ENCODE data around the gene EFNA5. TPM values are rescaled to one million over a fixed set of nuclear protein-coding genes. Genes with fewer than 3 reads are reported as not detected.

Gene EFNA5
- total and polyA plus RNA-seq, 10 of the 15 experiments (the other 5 are each of a cell fraction or from before 2014, with no cell fraction given) = 0.19 to 12.6 (median 3.9) TPM

DNA sequence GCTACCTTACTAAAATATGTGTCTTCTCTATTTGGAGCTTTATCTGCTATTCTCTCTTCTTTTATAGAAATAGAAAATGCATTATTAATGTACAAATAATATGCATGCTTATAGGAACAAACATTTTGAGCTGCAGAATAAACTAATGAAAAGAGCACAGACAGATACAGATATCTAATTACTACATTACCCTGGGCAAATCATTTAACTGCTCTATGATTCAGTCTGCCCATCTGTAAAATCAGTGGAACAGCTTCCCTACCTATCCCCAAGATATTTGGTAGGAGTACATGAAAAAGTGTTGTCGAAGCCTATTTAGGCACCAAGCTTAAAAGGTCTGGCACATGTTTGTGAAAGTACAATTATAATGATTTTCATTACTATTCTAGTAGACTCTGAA, 166.3 kb downstream of the EFNA5 start:
- Histone ChIP-seq H3K9ac (ENCODE audit: control insufficient read depth, insufficient read depth, low read length) (no peak overlapping the region), H3K79me2 (ENCODE audit: control insufficient read depth, insufficient read depth, low read length) (peaks cover 2% of the 10 kb centered on the region; the same call in 1 of the 2 replicates), H3K9me3 (replicated peaks; ENCODE audit: control insufficient read depth, insufficient read depth, low read length) (no peaks in the 10 kb centered on the region; the same call in 2 of the 3 replicates), H3K27me3 (replicated peaks in 1 of 2; ENCODE audit: control insufficient read depth in 2 of 2, insufficient read depth in 2 of 2, low read length in 1 of 2) (no peaks in the 10 kb centered on the region), H3K4me3 (no peak overlapping the region), H2AFZ (ENCODE audit: control insufficient read depth, low read depth, low read length) (no peak overlapping the region), H3K4me2 (ENCODE audit: control insufficient read depth, insufficient read depth) (no peak overlapping the region), H4K20me1 (ENCODE audit: control insufficient read depth, insufficient read depth) (no peaks in the 10 kb centered on the region), H3K4me1 (ENCODE audit: control insufficient read depth, insufficient read depth, low read length) (no peaks in the 10 kb centered on the region), H3K27ac (ENCODE audit: control insufficient read depth, insufficient read depth) (no peak overlapping the region), H3K36me3 (ENCODE audit: control insufficient read depth in 2 of 2, insufficient read depth in 2 of 2, low read length in 1 of 2) (no peaks in the 10 kb centered on the region; a peak in 1 of 4 replicates)
- CTCF ChIA-PET = interaction anchor here (0.7 to 1.8 kb wide), 7 partner anchors 9 to 167 kb away, joined by 3 to 8 read pairs (median 5); no protein-coding TSS in a partner anchor
- POLR2A ChIA-PET = interaction anchor here (1.1 kb wide), 1 partner anchor 20 kb away, joined by 3 read pairs; no protein-coding TSS in a partner anchor
- 38% methylated on average over 1 of the region's 1 CpG for WGBS (ENCODE audit: insufficient coverage, insufficient replicate concordance, low lambda C conversion rate, missing lambda C conversion rate)
- intact Hi-C loops (cut with micrococcal nuclease; ENCODE audit: unreplicated experiment) = no loop called here
- in situ Hi-C loops (cut with MboI) = no loop called here
- SMC1A ChIA-PET (ENCODE audit: uncharacterized antibody, unreplicated experiment) = interaction anchor here (0.7 to 2.9 kb wide), 17 partner anchors 9 to 68 kb away, joined by 3 to 21 read pairs (median 4); no protein-coding TSS in a partner anchor
- RAD21 ChIA-PET (ENCODE audit: unreplicated experiment) = interaction anchor here (0.8 to 1.4 kb wide), 3 partner anchors 11 to 140 kb away, joined by 3 to 4 read pairs (median 3); no protein-coding TSS in a partner anchor
- no peak for ATAC-seq
- DNase-seq (ENCODE audit: low read depth, low spot score) = no peak
- no TSS peak for BruUV-seq (replicated peaks)
- no peak for FAIRE-seq
- TF ChIP-seq TCF3 (IDR thresholded peaks at IDR 0.05; ENCODE audit: borderline replicate concordance, insufficient read depth, low read depth, low read length) = no peak
- TF ChIP-seq NR2C1 (IDR thresholded peaks at IDR 0.05) = no peak
- TF ChIP-seq NR2C2 (IDR thresholded peaks at IDR 0.05; ENCODE audit: borderline replicate concordance, control insufficient read depth, insufficient read length, low read depth) = no peak
- TF ChIP-seq BRCA1 (IDR thresholded peaks at IDR 0.05; ENCODE audit: low read depth, low read length) = no peak
- TF ChIP-seq SP1 (IDR thresholded peaks at IDR 0.05; ENCODE audit: low read depth, low read length) = no peak
- no peak for TF ChIP-seq MYC (IDR thresholded peaks at IDR 0.05; ENCODE audit: insufficient read depth, insufficient read length, insufficient replicate concordance, low read length, severe bottlenecking)
- no peak for TF ChIP-seq BCL11A (IDR thresholded peaks at IDR 0.05; ENCODE audit: low read depth, low read length)
- TF ChIP-seq CHD2 (IDR thresholded peaks at IDR 0.05; ENCODE audit: borderline replicate concordance, low read depth, low read length) = no peak
- no peak for TF ChIP-seq FOXM1 (IDR thresholded peaks at IDR 0.05; ENCODE audit: low read depth, low read length)
- TF ChIP-seq HDAC2 (IDR thresholded peaks at IDR 0.05) = no peak
- no peak for TF ChIP-seq BMI1 (IDR thresholded peaks at IDR 0.05; ENCODE audit: borderline replicate concordance)
- TF ChIP-seq HDAC6 (IDR thresholded peaks at IDR 0.05; ENCODE audit: unreplicated experiment) = no peak
- no peak for TF ChIP-seq TAF1 (IDR thresholded peaks at IDR 0.05; ENCODE audit: borderline replicate concordance, low read depth, low read length)
- TF ChIP-seq TARDBP (IDR thresholded peaks at IDR 0.05; ENCODE audit: borderline replicate concordance) = no peak
- TF ChIP-seq STAT3 (IDR thresholded peaks at IDR 0.05; ENCODE audit: low read depth, low read length) = no peak
- TF ChIP-seq MTA2 (IDR thresholded peaks at IDR 0.05; ENCODE audit: low read depth) = no peak
